GM21825 (cell line): Measurements from ENCODE around the gene DOC2A.

Experiments
- ATAC-seq: cut with Tn5 transposase; IDR thresholded peaks from one replicate; pipeline ENCODE4 v1.9.1; 2021; ENCODE audit warnings: mild to moderate bottlenecking, moderate library complexity; ENCODE audit not compliant: unreplicated experiment

The DOC2A gene

GRCh38 chr16:29990034-29990433 lies 20.8 kb downstream of the DOC2A start:
- ATAC-seq, result no peak

GRCh38 chr16:29989111-29989858 lies 21.5 kb downstream of the DOC2A start:
- ATAC-seq, result no peak

GRCh38 chr16:29988346-29989075 lies 22.3 kb downstream of the DOC2A start:
- ATAC-seq, result no peak

GRCh38 chr16:29987371-29988085 lies 23.3 kb downstream of the DOC2A start:
- no peak for ATAC-seq

GRCh38 chr16:29986931-29987330 lies 23.9 kb downstream of the DOC2A start:
- no peak for ATAC-seq

GRCh38 chr16:29986231-29986630 lies 24.6 kb downstream of the DOC2A start:
- ATAC-seq, result no peak

- no peak for ATAC-seq
Measured at GRCh38 chr16:29985271-29985811, 25.5 kb downstream of the DOC2A start.

GRCh38 chr16:29984764-29985147 lies 26.1 kb downstream of the DOC2A start:
- ATAC-seq, result no peak

- ATAC-seq, result no peak
Measured at GRCh38 chr16:29984137-29984763, 26.6 kb downstream of the DOC2A start.

GRCh38 chr16:29983420-29984136 lies 27.2 kb downstream of the DOC2A start:
- ATAC-seq, result no peak

GRCh38 chr16:29982560-29983419 lies 28.0 kb downstream of the DOC2A start:
- ATAC-seq, result no peak

- no peak for ATAC-seq
Measured at GRCh38 chr16:29978564-29979270, 32.1 kb downstream of the DOC2A start.

- ATAC-seq, result no peak
Measured at GRCh38 chr16:29978081-29978480, 32.7 kb downstream of the DOC2A start.

GRCh38 chr16:29977063-29977825 lies 33.6 kb downstream of the DOC2A start:
- no peak for ATAC-seq

- ATAC-seq, result no peak
Measured at GRCh38 chr16:29975811-29976511, 34.9 kb downstream of the DOC2A start.

GRCh38 chr16:29975134-29975538 lies 35.7 kb downstream of the DOC2A start:
- no peak for ATAC-seq
